HG02571 (cell line): ENCODE measurements around the gene SYPL1.

Experiments
- ATAC-seq: cut with Tn5 transposase; IDR thresholded peaks from one replicate; pipeline ENCODE4 v1.9.1; 2021; ENCODE audit warnings: mild to moderate bottlenecking, moderate library complexity; ENCODE audit not compliant: unreplicated experiment

The SYPL1 gene

GRCh38 chr7:106122713-106123112 lies 10.6 kb upstream of the SYPL1 start:
- ATAC-seq: no peak

GRCh38 chr7:106121189-106121810 lies 9.2 kb upstream of the SYPL1 start:
- ATAC-seq: no peak

- no peak for ATAC-seq
Measured at GRCh38 chr7:106120500-106120899, 8.4 kb upstream of the SYPL1 start.

GRCh38 chr7:106119719-106120118 lies 7.6 kb upstream of the SYPL1 start:
- ATAC-seq: no peak

- no peak for ATAC-seq
Measured at GRCh38 chr7:106117786-106118544, 5.9 kb upstream of the SYPL1 start.

GRCh38 chr7:106116161-106116704 lies 4.1 kb upstream of the SYPL1 start:
- ATAC-seq: no peak

GRCh38 chr7:106114716-106115383 lies 2.7 kb upstream of the SYPL1 start:
- no peak for ATAC-seq

- no peak for ATAC-seq
Measured at GRCh38 chr7:106112972-106113421, 885 bp upstream of the SYPL1 start.

- peak; percentile 32 for ATAC-seq
Measured at GRCh38 chr7:106111655-106112117, 426 bp downstream of the SYPL1 start.

- ATAC-seq: no peak
Measured at GRCh38 chr7:106110885-106111654, 1.0 kb downstream of the SYPL1 start.

- ATAC-seq: no peak
Measured at GRCh38 chr7:106110238-106110560, 1.9 kb downstream of the SYPL1 start.

- ATAC-seq: no peak
Measured at GRCh38 chr7:106109521-106110237, 2.4 kb downstream of the SYPL1 start.

- ATAC-seq: no peak
Measured at GRCh38 chr7:106108991-106109390, 3.1 kb downstream of the SYPL1 start.

GRCh38 chr7:106104721-106105260 lies 7.3 kb downstream of the SYPL1 start:
- no peak for ATAC-seq

GRCh38 chr7:106102387-106102966 lies 9.6 kb downstream of the SYPL1 start:
- no peak for ATAC-seq

- ATAC-seq: no peak
Measured at GRCh38 chr7:106101726-106102125, 10.4 kb downstream of the SYPL1 start.

- no peak for ATAC-seq
Measured at GRCh38 chr7:106100863-106101629, 11.1 kb downstream of the SYPL1 start.

GRCh38 chr7:106099539-106099938 lies 12.6 kb downstream of the SYPL1 start:
- no peak for ATAC-seq

- ATAC-seq: no peak
Measured at GRCh38 chr7:106098889-106099288, 13.2 kb downstream of the SYPL1 start.
